ENCODE data around the gene TMEM26.
"Not testable (repeated sequence)": the region's sequence is repeated elsewhere in the genome, so short reads cannot be mapped to it uniquely, and the experiment has no call there.

The TMEM26 gene

GRCh38 chr10:61389887-61390286 lies 63.3 kb downstream of the TMEM26 start:
- Histone ChIP-seq H3K36me3 (ENCODE audit: control insufficient read depth, insufficient read depth, low read length) (no peaks in the 10 kb centered on the region), H3K4me3 (ENCODE audit: low read depth, low read length) (no peak overlapping the region), H3K79me2 (no peaks in the 10 kb centered on the region), H3K9ac (no peak overlapping the region), H3K27ac (no peak overlapping the region), H3K4me2 (ENCODE audit: low read length) (no peak overlapping the region), H3K4me1 (no peaks in the 10 kb centered on the region), H3K9me3 (ENCODE audit: control insufficient read depth, low read length) (no peaks in the 10 kb centered on the region), H2AFZ (no peak overlapping the region), H3K27me3 (ENCODE audit: control insufficient read depth, insufficient read depth, low read length) (no peaks in the 10 kb centered on the region)
- TF ChIP-seq, protein P1, sequence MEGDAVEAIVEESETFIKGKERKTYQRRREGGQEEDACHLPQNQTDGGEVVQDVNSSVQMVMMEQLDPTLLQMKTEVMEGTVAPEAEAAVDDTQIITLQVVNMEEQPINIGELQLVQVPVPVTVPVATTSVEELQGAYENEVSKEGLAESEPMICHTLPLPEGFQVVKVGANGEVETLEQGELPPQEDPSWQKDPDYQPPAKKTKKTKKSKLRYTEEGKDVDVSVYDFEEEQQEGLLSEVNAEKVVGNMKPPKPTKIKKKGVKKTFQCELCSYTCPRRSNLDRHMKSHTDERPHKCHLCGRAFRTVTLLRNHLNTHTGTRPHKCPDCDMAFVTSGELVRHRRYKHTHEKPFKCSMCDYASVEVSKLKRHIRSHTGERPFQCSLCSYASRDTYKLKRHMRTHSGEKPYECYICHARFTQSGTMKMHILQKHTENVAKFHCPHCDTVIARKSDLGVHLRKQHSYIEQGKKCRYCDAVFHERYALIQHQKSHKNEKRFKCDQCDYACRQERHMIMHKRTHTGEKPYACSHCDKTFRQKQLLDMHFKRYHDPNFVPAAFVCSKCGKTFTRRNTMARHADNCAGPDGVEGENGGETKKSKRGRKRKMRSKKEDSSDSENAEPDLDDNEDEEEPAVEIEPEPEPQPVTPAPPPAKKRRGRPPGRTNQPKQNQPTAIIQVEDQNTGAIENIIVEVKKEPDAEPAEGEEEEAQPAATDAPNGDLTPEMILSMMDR (IDR thresholded peaks at IDR 0.05) = no peak

- not testable (repeated sequence) for H3K4me2 ChIP-seq (ENCODE audit: low read length); H3K4me3 ChIP-seq (ENCODE audit: low read depth, low read length); H2AFZ ChIP-seq; H3K79me2 ChIP-seq; H3K9ac ChIP-seq; H3K36me3 ChIP-seq (ENCODE audit: control insufficient read depth, insufficient read depth, low read length); H3K4me1 ChIP-seq; H3K27me3 ChIP-seq (ENCODE audit: control insufficient read depth, insufficient read depth, low read length); H3K9me3 ChIP-seq (ENCODE audit: control insufficient read depth, low read length); H3K27ac ChIP-seq
Measured at GRCh38 chr10:61388986-61389385, 64.2 kb downstream of the TMEM26 start.

- H3K27ac ChIP-seq = no peak overlapping the region
- no peak overlapping the region for H3K9ac ChIP-seq
- TF ChIP-seq, protein P1 (IDR thresholded peaks at IDR 0.05) = no peak
- no peak overlapping the region for H3K4me3 ChIP-seq (ENCODE audit: low read depth, low read length)
- H3K27me3 ChIP-seq (ENCODE audit: control insufficient read depth, insufficient read depth, low read length) = no peaks in the 10 kb centered on the region
- no peaks in the 10 kb centered on the region for H3K79me2 ChIP-seq
- H3K4me1 ChIP-seq = no peaks in the 10 kb centered on the region
- H2AFZ ChIP-seq = no peak overlapping the region
- no peaks in the 10 kb centered on the region for H3K9me3 ChIP-seq (ENCODE audit: control insufficient read depth, low read length)
- H3K36me3 ChIP-seq (ENCODE audit: control insufficient read depth, insufficient read depth, low read length) = no peaks in the 10 kb centered on the region
- H3K4me2 ChIP-seq (ENCODE audit: low read length) = no peak overlapping the region
Measured at GRCh38 chr10:61385231-61386001, 67.8 kb downstream of the TMEM26 start.

DNA sequence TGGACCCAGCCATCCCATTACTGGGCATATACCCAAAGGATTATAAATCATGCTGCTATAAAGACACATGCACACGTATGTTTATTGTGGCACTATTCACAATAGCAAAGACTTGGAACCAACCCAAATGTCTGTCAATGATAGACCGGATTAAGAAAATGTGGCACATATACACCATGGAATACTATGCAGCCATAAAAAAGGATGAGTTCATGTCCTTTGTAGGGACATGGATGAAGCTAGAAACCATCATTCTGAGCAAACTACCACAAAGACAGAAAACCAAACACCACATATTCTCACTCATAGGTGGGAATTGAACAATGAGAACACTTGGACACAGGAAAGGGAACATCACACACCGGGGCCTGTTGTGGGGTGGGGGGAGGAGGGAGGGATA lies 72.0 kb downstream of the TMEM26 start:
- H3K9ac ChIP-seq; H3K4me1 ChIP-seq; H3K9me3 ChIP-seq (ENCODE audit: control insufficient read depth, low read length); H3K36me3 ChIP-seq (ENCODE audit: control insufficient read depth, insufficient read depth, low read length); H3K27me3 ChIP-seq (ENCODE audit: control insufficient read depth, insufficient read depth, low read length); H3K27ac ChIP-seq; H3K79me2 ChIP-seq; H2AFZ ChIP-seq; H3K4me2 ChIP-seq (ENCODE audit: low read length); H3K4me3 ChIP-seq (ENCODE audit: low read depth, low read length): not testable (repeated sequence)

DNA sequence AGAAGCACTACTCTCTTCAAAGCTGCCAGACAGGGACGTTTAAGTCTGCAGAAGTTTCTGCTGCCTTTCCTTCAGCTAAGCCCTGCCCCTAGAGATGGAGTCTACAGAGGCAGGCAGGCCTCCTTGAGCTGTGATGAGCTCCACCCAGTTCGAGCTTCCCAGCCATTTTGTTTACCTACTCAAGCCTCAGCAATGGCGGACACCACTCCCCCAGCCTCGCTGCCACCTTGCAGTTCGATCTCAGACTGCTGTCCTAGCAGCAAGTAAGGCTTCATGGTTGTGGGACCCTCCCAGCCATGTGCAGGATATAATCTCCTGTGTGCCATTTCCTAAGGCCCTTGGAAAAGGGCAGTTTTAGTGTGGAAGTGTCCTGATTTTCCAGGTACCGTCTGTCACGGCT lies 74.3 kb downstream of the TMEM26 start:
- TF ChIP-seq, protein P1 (IDR thresholded peaks at IDR 0.05) = no peak
- Histone ChIP-seq H3K36me3 (ENCODE audit: control insufficient read depth, insufficient read depth, low read length) (no peaks in the 10 kb centered on the region), H3K9ac (no peak overlapping the region), H3K4me3 (ENCODE audit: low read depth, low read length) (no peak overlapping the region), H3K9me3 (ENCODE audit: control insufficient read depth, low read length) (no peaks in the 10 kb centered on the region), H2AFZ (no peak overlapping the region), H3K27ac (no peak overlapping the region), H3K4me2 (ENCODE audit: low read length) (no peak overlapping the region), H3K4me1 (no peaks in the 10 kb centered on the region), H3K79me2 (no peaks in the 10 kb centered on the region), H3K27me3 (ENCODE audit: control insufficient read depth, insufficient read depth, low read length) (peaks cover 2% of the 10 kb centered on the region)

DNA sequence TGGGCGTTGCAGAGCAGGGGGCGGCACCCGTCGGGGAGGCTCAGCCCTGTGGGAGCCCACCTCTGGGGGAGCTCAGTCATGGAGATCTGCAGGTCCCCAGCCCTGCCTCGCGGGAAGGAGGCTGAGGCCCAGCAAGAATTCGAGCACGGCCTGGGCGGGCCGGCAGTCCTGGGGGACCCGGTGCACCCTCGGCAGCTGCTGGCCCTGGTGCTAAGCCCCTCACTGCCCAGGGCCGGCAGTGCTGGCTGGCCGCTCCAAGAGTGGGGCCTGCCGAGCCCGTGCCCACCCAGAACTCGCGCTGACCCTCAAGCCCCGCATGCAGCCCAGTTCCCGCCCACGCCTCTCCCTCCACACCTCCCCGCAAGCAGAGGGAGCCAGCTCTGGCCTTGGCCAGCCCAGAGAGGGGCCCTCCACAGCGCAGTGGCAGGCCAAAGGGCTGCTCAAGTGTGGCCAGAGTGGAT lies 76.2 kb downstream of the TMEM26 start:
- Histone ChIP-seq H3K27me3 (ENCODE audit: control insufficient read depth, insufficient read depth, low read length) (peaks cover 2% of the 10 kb centered on the region), H3K79me2 (no peaks in the 10 kb centered on the region), H3K9ac (no peak overlapping the region), H3K4me2 (ENCODE audit: low read length) (no peak overlapping the region), H3K36me3 (ENCODE audit: control insufficient read depth, insufficient read depth, low read length) (no peaks in the 10 kb centered on the region), H3K27ac (no peak overlapping the region), H2AFZ (no peak overlapping the region), H3K4me1 (no peaks in the 10 kb centered on the region), H3K4me3 (ENCODE audit: low read depth, low read length) (no peak overlapping the region), H3K9me3 (ENCODE audit: control insufficient read depth, low read length) (no peaks in the 10 kb centered on the region)
- TF ChIP-seq, protein P1 (IDR thresholded peaks at IDR 0.05) = no peak

All from parathyroid adenoma (tissue), 2 donors.